ENCODE results near the gene MIER3.

Gene MIER3

GRCh38 chr5:56893251-56893951, 58.5 kb downstream of the MIER3 start:
- no peak for DNase-seq

DNA sequence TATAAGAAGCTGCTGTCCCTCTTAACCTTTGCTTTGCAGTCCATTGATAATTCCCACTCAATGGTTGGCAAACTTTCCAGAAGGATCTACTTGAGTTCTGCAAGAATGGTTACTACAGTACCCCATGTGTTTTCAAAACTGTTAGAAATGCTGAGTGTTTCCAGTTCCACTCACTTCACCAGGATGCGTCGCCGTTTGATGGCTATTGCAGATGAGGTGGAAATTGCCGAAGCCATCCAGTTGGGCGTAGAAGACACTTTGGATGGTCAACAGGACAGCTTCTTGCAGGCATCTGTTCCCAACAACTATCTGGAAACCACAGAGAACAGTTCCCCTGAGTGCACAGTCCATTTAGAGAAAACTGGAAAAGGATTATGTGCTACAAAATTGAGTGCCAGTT, 70.4 kb downstream of the MIER3 start:
- peak; percentile 0 for DNase-seq

GRCh38 chr5:56876327-56876726, 75.6 kb downstream of the MIER3 start:
- no peak for DNase-seq

- DNase-seq: no peak
Observed at GRCh38 chr5:56873056-56873455, 78.9 kb downstream of the MIER3 start.

GRCh38 chr5:56871777-56872176, 80.1 kb downstream of the MIER3 start:
- DNase-seq: no peak

Data from DMS79 treated with DMSO at 0.1 percent for 48 hours (cell line).